SK-N-SH (cell line): ENCODE results near the gene GBA3. TPM values are rescaled to one million over a fixed set of nuclear protein-coding genes. Genes with fewer than 3 reads are reported as not detected.

Source experiments
- CTCF ChIA-PET: fragments of 300-600, 350-600 bp; formaldehyde crosslinking; extraction: SDS; loops from one replicate; lab custom pipeline; 2021; lab: Yijun Ruan, JAX
- POLR2A ChIA-PET: fragments of 350-600 bp; sonication (Branson Sonifier 250); formaldehyde crosslinking; extraction: SDS; loops from one replicate; lab custom pipeline; 2020; ENCODE audit warnings: antibody characterized with exemption, inconsistent platforms; lab: Yijun Ruan, JAX
- DNase-seq: peaks from one replicate; pipeline ENCODE4 v3.0.0; 2012
- H2AFZ ChIP-seq: fragments of 200-600 bp; sonication (generic); 2 replicates; pipeline ENCODE4 v1.8.1; 2016; ENCODE audit warnings: antibody characterized with exemption, mild to moderate bottlenecking, low read depth
- H3F3A ChIP-seq: fragments of 200-600 bp; sonication (generic); replicated peaks from 2 replicates; pipeline ENCODE3; 2016; ENCODE audit warnings: antibody characterized with exemption, mild to moderate bottlenecking; ENCODE audit not compliant: insufficient read depth
- H3K27ac ChIP-seq, 2 experiments: fragments of 200-500 bp in 1 of 2; fragments of 200-600 bp in 1 of 2; sonication (Bioruptor generic) in 1 of 2; sonication (generic), shearing (Covaris generic) in 1 of 2; 2 replicates each; pipeline versions ENCODE4 v1.5.1 to v1.6.1; 2014 to 2016; ENCODE audit warnings: low read depth in 2 of 2, inconsistent platforms in 1 of 2, low read length in 1 of 2, mild to moderate bottlenecking in 1 of 2, mixed read lengths in 1 of 2
- H3K27me3 ChIP-seq: fragments of 200-600 bp; sonication (generic), shearing (Covaris generic); 2 replicates; pipeline ENCODE4 v1.6.1; 2016; ENCODE audit warnings: mixed run types; ENCODE audit not compliant: insufficient read depth
- H3K36me3 ChIP-seq, 2 experiments: fragments of 200-500 bp in 1 of 2; fragments of 200-600 bp in 1 of 2; sonication (Bioruptor generic) in 1 of 2; sonication (generic) in 1 of 2; replicated peaks in 1 of 2; 2 replicates each; pipeline versions ENCODE3 to v1.5.1; 2014 to 2016; ENCODE audit warnings: low read length in 1 of 2, mild to moderate bottlenecking in 1 of 2; ENCODE audit not compliant: insufficient read depth in 2 of 2, control insufficient read depth in 1 of 2
- H3K4me1 ChIP-seq, 2 experiments: fragments of 200-500 bp in 1 of 2; fragments of 200-600 bp in 1 of 2; sonication (Bioruptor generic) in 1 of 2; sonication (generic), shearing (Covaris generic) in 1 of 2; 2 replicates each; pipeline versions ENCODE4 v1.5.1 to v1.6.1; 2014 to 2016; ENCODE audit warnings: low read depth in 1 of 2, low read length in 1 of 2, mixed run types in 1 of 2; ENCODE audit not compliant: insufficient read depth in 2 of 2, control insufficient read depth in 1 of 2
- H3K4me2 ChIP-seq: fragments of 200-600 bp; sonication (generic), shearing (Covaris generic); 2 replicates; pipeline ENCODE4 v1.6.1; 2017; ENCODE audit warnings: mixed run types
- H3K4me3 ChIP-seq, 2 experiments: fragments of 200-500 bp in 1 of 2; fragments of 200-600 bp in 1 of 2; sonication (Bioruptor generic) in 1 of 2; sonication (generic), shearing (Covaris generic) in 1 of 2; 2 replicates each; pipeline versions ENCODE4 v1.5.1 to v1.8.1; 2014 to 2016; ENCODE audit warnings: low read depth in 2 of 2, inconsistent platforms in 1 of 2, low read length in 1 of 2, mild to moderate bottlenecking in 1 of 2, mixed read lengths in 1 of 2, moderate library complexity in 1 of 2
- H3K79me2 ChIP-seq: fragments of 200-600 bp; sonication (generic); 2 replicates; pipeline ENCODE4 v1.8.1; 2017; ENCODE audit warnings: mild to moderate bottlenecking; ENCODE audit not compliant: insufficient read depth
- H3K9ac ChIP-seq: fragments of 200-600 bp; sonication (generic); 2 replicates; pipeline ENCODE4 v1.6.1; 2017; ENCODE audit warnings: mixed run types
- H3K9me2 ChIP-seq: fragments of 200-600 bp; sonication (generic); 2 replicates; pipeline ENCODE4 v1.6.1; 2017; ENCODE audit warnings: mixed run types
- H3K9me3 ChIP-seq: fragments of 200-600 bp; sonication (generic); 2 replicates; pipeline ENCODE4 v1.6.1; 2017; ENCODE audit warnings: mixed run types, mild to moderate bottlenecking, moderate library complexity
- H4K20me1 ChIP-seq: fragments of 200-600 bp; sonication (generic); 2 replicates; pipeline ENCODE4 v1.6.1; 2017; ENCODE audit warnings: mild to moderate bottlenecking, mixed run types; ENCODE audit not compliant: insufficient read depth
- CHD2 ChIP-seq: fragments of 150-350 bp; IDR thresholded peaks from 2 replicates; pipeline ENCODE4 v1.6.1; 2018; ENCODE audit warnings: low read length; ENCODE audit not compliant: partially characterized antibody
- EZH2phosphoT487 ChIP-seq: fragments of 200-600 bp; sonication (generic); IDR thresholded peaks from 2 replicates; pipeline ENCODE4 v1.6.1; 2017; ENCODE audit warnings: low read depth, mixed run types, mild to moderate bottlenecking, antibody characterized with exemption, moderate library complexity, borderline replicate concordance
- FOSL2 ChIP-seq: IDR thresholded peaks from 2 replicates; pipeline ENCODE4 v1.4.0; 2012; ENCODE audit warnings: low read depth, mild to moderate bottlenecking, moderate library complexity, borderline replicate concordance
- FOXJ3 ChIP-seq: sonication (generic); formaldehyde crosslinking; IDR thresholded peaks from 2 replicates; pipeline ENCODE4 v1.5.1; 2020; ENCODE audit warnings: mild to moderate bottlenecking, missing genetic modification reagents
- GABPA ChIP-seq: IDR thresholded peaks from 2 replicates; pipeline ENCODE4 v1.4.0; 2012; ENCODE audit warnings: low read depth, mild to moderate bottlenecking
- JUND ChIP-seq: IDR thresholded peaks from 2 replicates; pipeline ENCODE4 v1.4.0; 2012
- MEF2A ChIP-seq: IDR thresholded peaks from 2 replicates; pipeline ENCODE4 v1.4.0; 2012; ENCODE audit warnings: low read depth, borderline replicate concordance
- RAD21 ChIP-seq: IDR thresholded peaks from 2 replicates; pipeline ENCODE4 v1.6.1; 2012; ENCODE audit warnings: mild to moderate bottlenecking, low read length
- RFX5 ChIP-seq: IDR thresholded peaks from 2 replicates; pipeline ENCODE4 v1.6.1; 2012; ENCODE audit warnings: mild to moderate bottlenecking, improper control_type of control experiment, low read length
- WGBS: methylation state at CpG from one replicate; pipeline ENCODE4 v1.1.6; 2017; ENCODE audit warnings: low lambda C conversion rate; 5-methylcytosine and 5-hydroxymethylcytosine counted together
- polyA plus RNA-seq, 3 experiments: library from polyadenylated mRNA; depleted of rRNA; stranded (reverse); fragments of >200 nt; gene quantifications; 2 replicates each; pipeline ENCODE4 v1.2.3, GENCODE V29; 2012
- TF ChIP-seq, protein P1 (sequence below): IDR thresholded peaks from 2 replicates; pipeline ENCODE4; 2012
- TF ChIP-seq, protein P2 (sequence below): fragments of 200-600 bp; sonication (generic); IDR thresholded peaks from 2 replicates; pipeline ENCODE4 v1.6.1; 2017; ENCODE audit warnings: antibody characterized with exemption, mild to moderate bottlenecking, moderate library complexity
- TF ChIP-seq, protein P3 (sequence below): IDR thresholded peaks from 2 replicates; pipeline ENCODE4 v1.6.1; 2012; ENCODE audit warnings: mild to moderate bottlenecking, low read depth, low read length, moderate library complexity
- TF ChIP-seq, protein P4 (sequence below): fragments of 150-350 bp; IDR thresholded peaks from 2 replicates; pipeline ENCODE4 v1.6.1; 2016; ENCODE audit warnings: mild to moderate bottlenecking, low read depth, low read length
- TF ChIP-seq, protein P5 (sequence below): fragments of 150-350 bp; IDR thresholded peaks from 2 replicates; pipeline ENCODE4 v1.6.1; 2017; ENCODE audit warnings: antibody characterized with exemption, low read length, low read depth, borderline replicate concordance
- TF ChIP-seq, protein P6 (sequence below): IDR thresholded peaks from 2 replicates; pipeline ENCODE4 v1.4.0; 2012; ENCODE audit warnings: low read depth, borderline replicate concordance

GBA3 gene
- polyA plus RNA-seq, 1 of the 3 experiments (the other 2 are of a cell fraction): not detected

DNA sequence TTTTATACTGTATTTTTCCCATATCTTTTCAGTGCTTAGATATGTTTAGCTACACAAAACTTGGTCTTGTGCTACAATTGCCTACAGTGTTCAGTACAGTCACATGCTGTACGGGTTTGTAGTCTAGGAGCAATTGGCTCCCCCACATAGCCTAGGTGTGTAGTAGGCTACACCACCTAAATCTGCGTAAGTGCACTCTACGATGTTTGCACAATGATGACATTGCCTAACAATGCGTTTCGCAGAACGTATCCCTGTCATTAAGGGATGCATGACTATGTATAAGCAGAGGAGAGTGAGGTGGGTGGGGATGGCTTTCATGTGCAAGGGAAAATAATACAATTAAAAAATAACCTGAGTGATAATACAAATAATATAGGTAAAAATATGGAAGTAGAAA is 131.4 kb downstream of the GBA3 start:
- Histone ChIP-seq H3K9me3 (no peaks in the 10 kb centered on the region), H3K4me1 (no peaks in the 10 kb centered on the region), H3K9ac (no peak overlapping the region), H3F3A (no peaks in the 10 kb centered on the region), H2AFZ (no peak overlapping the region), H3K4me2 (no peak overlapping the region), H3K27ac (no peak overlapping the region), H3K79me2 (no peaks in the 10 kb centered on the region), H4K20me1 (no peaks in the 10 kb centered on the region), H3K9me2 (no peaks in the 10 kb centered on the region), H3K36me3 (no peaks in the 10 kb centered on the region), H3K4me3 (no peak overlapping the region), H3K27me3 (no peaks in the 10 kb centered on the region)
- TF ChIP-seq MEF2A (no peak), JUND (no peak)
- TF ChIP-seq, protein P1, sequence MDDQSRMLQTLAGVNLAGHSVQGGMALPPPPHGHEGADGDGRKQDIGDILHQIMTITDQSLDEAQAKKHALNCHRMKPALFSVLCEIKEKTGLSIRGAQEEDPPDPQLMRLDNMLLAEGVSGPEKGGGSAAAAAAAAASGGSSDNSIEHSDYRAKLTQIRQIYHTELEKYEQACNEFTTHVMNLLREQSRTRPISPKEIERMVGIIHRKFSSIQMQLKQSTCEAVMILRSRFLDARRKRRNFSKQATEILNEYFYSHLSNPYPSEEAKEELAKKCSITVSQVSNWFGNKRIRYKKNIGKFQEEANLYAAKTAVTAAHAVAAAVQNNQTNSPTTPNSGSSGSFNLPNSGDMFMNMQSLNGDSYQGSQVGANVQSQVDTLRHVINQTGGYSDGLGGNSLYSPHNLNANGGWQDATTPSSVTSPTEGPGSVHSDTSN: no peak
- ChIA-PET POLR2A (no interaction called here), CTCF (no interaction called here)
- 49% methylated on average over 6 of the region's 6 CpGs for WGBS
- DNase-seq: no peak

DNA sequence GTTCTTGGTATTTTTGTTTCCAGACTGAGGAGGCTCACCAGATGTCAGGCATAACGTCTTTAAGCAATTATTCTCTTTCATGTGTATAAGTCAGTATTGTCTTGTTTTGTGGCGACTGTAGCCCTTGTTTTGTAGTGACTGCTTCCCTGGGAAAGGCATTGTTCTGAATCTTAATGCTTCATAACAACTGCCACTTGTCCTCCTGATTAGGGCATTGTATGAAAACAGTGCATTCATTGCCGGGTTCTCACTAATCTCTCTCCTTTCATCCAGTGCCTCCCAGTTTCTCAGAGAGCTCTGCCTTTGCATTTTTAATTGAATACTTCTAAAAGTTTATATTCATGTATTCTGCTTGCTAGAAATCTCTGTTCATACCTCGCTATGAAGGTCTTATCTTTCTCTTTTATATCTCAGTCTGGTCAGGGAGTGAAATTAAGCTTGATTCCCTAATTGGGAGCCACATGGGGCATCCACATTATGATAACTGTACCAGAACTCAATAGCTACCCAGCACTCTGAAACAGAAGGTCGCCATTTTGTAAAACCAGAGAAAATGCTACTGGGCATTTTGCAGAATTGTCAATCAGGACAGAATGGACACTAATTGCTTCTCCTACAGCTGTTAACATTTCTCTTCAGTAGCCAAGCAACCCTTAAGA is 149.8 kb downstream of the GBA3 start:
- H3K4me1 ChIP-seq: no peaks in the 10 kb centered on the region
- no peak overlapping the region for H3K9ac ChIP-seq
- no peak overlapping the region for H3K4me2 ChIP-seq
- H3K79me2 ChIP-seq: no peaks in the 10 kb centered on the region
- no peak overlapping the region for H3K4me3 ChIP-seq
- no peaks in the 10 kb centered on the region for H3K36me3 ChIP-seq
- WGBS: 2% methylated on average over 5 of the region's 5 CpGs
- CTCF ChIA-PET: interaction anchor here (0.5 kb wide), 1 partner anchor 55 kb away, joined by 3 read pairs; no protein-coding TSS in a partner anchor
- H4K20me1 ChIP-seq: no peaks in the 10 kb centered on the region
- DNase-seq: no peak
- no peaks in the 10 kb centered on the region for H3K27me3 ChIP-seq
- no peak overlapping the region for H2AFZ ChIP-seq
- no peaks in the 10 kb centered on the region for H3K9me2 ChIP-seq
- H3F3A ChIP-seq: no peaks in the 10 kb centered on the region
- H3K27ac ChIP-seq: no peak overlapping the region
- POLR2A ChIA-PET: no interaction called here
- TF ChIP-seq EZH2phosphoT487: no peak
- TF ChIP-seq, protein P2, sequence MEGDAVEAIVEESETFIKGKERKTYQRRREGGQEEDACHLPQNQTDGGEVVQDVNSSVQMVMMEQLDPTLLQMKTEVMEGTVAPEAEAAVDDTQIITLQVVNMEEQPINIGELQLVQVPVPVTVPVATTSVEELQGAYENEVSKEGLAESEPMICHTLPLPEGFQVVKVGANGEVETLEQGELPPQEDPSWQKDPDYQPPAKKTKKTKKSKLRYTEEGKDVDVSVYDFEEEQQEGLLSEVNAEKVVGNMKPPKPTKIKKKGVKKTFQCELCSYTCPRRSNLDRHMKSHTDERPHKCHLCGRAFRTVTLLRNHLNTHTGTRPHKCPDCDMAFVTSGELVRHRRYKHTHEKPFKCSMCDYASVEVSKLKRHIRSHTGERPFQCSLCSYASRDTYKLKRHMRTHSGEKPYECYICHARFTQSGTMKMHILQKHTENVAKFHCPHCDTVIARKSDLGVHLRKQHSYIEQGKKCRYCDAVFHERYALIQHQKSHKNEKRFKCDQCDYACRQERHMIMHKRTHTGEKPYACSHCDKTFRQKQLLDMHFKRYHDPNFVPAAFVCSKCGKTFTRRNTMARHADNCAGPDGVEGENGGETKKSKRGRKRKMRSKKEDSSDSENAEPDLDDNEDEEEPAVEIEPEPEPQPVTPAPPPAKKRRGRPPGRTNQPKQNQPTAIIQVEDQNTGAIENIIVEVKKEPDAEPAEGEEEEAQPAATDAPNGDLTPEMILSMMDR: no peak
- no peak for TF ChIP-seq GABPA
- no peak for TF ChIP-seq CHD2
- no peak for TF ChIP-seq FOSL2
- TF ChIP-seq, protein P3, sequence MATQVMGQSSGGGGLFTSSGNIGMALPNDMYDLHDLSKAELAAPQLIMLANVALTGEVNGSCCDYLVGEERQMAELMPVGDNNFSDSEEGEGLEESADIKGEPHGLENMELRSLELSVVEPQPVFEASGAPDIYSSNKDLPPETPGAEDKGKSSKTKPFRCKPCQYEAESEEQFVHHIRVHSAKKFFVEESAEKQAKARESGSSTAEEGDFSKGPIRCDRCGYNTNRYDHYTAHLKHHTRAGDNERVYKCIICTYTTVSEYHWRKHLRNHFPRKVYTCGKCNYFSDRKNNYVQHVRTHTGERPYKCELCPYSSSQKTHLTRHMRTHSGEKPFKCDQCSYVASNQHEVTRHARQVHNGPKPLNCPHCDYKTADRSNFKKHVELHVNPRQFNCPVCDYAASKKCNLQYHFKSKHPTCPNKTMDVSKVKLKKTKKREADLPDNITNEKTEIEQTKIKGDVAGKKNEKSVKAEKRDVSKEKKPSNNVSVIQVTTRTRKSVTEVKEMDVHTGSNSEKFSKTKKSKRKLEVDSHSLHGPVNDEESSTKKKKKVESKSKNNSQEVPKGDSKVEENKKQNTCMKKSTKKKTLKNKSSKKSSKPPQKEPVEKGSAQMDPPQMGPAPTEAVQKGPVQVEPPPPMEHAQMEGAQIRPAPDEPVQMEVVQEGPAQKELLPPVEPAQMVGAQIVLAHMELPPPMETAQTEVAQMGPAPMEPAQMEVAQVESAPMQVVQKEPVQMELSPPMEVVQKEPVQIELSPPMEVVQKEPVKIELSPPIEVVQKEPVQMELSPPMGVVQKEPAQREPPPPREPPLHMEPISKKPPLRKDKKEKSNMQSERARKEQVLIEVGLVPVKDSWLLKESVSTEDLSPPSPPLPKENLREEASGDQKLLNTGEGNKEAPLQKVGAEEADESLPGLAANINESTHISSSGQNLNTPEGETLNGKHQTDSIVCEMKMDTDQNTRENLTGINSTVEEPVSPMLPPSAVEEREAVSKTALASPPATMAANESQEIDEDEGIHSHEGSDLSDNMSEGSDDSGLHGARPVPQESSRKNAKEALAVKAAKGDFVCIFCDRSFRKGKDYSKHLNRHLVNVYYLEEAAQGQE: no peak
- TF ChIP-seq, protein P4, sequence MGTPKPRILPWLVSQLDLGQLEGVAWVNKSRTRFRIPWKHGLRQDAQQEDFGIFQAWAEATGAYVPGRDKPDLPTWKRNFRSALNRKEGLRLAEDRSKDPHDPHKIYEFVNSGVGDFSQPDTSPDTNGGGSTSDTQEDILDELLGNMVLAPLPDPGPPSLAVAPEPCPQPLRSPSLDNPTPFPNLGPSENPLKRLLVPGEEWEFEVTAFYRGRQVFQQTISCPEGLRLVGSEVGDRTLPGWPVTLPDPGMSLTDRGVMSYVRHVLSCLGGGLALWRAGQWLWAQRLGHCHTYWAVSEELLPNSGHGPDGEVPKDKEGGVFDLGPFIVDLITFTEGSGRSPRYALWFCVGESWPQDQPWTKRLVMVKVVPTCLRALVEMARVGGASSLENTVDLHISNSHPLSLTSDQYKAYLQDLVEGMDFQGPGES: no peak
- no peak for TF ChIP-seq JUND
- TF ChIP-seq, protein P5, sequence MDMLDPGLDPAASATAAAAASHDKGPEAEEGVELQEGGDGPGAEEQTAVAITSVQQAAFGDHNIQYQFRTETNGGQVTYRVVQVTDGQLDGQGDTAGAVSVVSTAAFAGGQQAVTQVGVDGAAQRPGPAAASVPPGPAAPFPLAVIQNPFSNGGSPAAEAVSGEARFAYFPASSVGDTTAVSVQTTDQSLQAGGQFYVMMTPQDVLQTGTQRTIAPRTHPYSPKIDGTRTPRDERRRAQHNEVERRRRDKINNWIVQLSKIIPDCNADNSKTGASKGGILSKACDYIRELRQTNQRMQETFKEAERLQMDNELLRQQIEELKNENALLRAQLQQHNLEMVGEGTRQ: no peak
- TF ChIP-seq, protein P6, sequence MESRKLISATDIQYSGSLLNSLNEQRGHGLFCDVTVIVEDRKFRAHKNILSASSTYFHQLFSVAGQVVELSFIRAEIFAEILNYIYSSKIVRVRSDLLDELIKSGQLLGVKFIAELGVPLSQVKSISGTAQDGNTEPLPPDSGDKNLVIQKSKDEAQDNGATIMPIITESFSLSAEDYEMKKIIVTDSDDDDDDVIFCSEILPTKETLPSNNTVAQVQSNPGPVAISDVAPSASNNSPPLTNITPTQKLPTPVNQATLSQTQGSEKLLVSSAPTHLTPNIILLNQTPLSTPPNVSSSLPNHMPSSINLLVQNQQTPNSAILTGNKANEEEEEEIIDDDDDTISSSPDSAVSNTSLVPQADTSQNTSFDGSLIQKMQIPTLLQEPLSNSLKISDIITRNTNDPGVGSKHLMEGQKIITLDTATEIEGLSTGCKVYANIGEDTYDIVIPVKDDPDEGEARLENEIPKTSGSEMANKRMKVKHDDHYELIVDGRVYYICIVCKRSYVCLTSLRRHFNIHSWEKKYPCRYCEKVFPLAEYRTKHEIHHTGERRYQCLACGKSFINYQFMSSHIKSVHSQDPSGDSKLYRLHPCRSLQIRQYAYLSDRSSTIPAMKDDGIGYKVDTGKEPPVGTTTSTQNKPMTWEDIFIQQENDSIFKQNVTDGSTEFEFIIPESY: no peak
- no peak for TF ChIP-seq FOXJ3
- no peak for TF ChIP-seq RAD21
- TF ChIP-seq RFX5: no peak
- no peaks in the 10 kb centered on the region for H3K9me3 ChIP-seq
